Testis (tissue), 2 donors: Measurements from ENCODE around the gene C1orf56.

Experiments used
- CTCF ChIP-seq, 3 experiments: fragments of 450-650 bp in 2 of 3; fragments of 200-600 bp in 1 of 3; sonication (generic) in 1 of 3; IDR thresholded peaks; one replicate each; pipeline ENCODE4 v1.5.1; 2016 to 2019; ENCODE audit warnings: antibody characterized with exemption in 3 of 3, mild to moderate bottlenecking in 2 of 3, moderate library complexity in 1 of 3
- POLR2A ChIP-seq: fragments of 450-650 bp; IDR thresholded peaks from one replicate; pipeline ENCODE4 v1.6.1; 2017; ENCODE audit warnings: antibody characterized with exemption, mild to moderate bottlenecking, moderate library complexity

- TF ChIP-seq CTCF (IDR thresholded peaks at IDR 0.05), result no peak
- no peak for TF ChIP-seq POLR2A
These were observed 50.6 kb downstream of the C1orf56 start for GRCh38 chr1:151098126-151098525.
